GM21381 (cell line): Measurements from ENCODE around the gene LTV1.
A peak's percentile ranks its signal among the peaks of the same experiment; 100 is the strongest.

Source experiments
- ATAC-seq: cut with Tn5 transposase; IDR thresholded peaks from one replicate; pipeline ENCODE4 v1.9.1; 2021; ENCODE audit warnings: mild to moderate bottlenecking, moderate library complexity; ENCODE audit not compliant: unreplicated experiment

LTV1 gene

DNA sequence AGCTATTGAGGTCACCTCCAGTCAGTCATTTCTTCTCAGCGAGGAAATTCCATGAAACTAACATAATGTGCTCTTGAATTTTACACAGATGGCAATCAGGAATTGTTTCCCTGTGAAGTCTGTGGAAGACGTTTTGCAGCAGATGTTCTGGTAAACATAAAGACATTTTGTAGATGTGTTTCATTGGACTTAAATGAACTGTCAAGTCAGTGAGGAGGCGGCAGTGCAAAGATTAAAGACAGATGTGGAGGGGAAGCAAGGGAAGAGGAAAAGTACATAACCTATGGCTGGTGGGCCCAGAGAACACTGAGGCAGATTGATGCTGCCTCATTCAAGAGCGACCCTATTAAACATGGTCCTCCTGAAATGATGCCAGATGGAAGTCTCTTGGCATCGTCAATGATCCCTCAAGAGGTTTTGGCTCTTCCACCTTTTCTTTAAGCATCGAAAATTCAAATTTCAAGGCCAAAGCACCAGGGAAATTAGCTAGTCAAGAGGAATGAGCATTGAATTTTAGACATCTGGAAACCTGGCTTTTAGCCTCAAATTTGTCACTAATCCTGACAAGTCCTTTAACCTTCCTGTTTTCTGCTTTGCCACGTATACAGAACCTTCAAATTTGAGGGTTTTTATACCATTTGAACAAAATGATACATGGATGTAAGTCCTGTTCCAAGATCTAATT, 41.2 kb downstream of the LTV1 start:
- ATAC-seq: no peak

DNA sequence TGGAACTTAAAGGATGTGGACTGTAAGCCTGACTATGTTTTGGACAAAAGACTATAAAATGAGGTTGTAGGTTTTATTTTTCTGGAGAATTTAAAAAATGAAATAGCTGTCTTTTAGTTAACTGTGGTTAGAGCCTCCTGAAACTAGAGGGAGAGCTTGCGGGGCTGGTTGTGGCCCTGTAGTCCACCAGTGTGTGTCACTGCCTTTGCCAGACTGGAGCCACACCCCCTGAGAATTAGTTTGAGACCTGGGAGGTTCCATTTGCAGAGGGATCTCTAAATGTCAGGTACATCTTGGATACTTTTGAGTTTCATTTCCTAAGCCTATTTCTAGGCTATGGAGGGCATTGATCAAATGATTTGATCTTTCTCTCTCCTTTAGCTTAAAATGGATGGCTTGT, 42.0 kb downstream of the LTV1 start:
- no peak for ATAC-seq

DNA sequence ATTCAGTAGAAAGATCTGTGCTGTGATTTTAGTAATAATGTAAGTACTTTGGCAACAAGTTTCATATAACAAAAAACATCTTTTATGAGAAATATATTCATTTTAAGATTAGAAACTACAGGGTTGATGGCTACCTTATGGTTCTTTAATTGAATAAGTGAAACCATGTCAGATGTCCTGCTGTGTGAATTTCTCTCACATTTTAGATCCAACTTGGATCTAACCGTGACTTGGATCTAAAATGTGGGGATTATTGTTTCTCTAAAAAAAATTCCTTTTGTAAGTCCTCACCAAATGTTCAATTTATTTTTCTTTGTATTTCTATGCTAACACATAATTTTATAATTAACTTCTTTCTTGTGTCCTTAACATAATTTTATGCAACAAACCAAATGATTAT, 51.5 kb downstream of the LTV1 start:
- no peak for ATAC-seq

DNA sequence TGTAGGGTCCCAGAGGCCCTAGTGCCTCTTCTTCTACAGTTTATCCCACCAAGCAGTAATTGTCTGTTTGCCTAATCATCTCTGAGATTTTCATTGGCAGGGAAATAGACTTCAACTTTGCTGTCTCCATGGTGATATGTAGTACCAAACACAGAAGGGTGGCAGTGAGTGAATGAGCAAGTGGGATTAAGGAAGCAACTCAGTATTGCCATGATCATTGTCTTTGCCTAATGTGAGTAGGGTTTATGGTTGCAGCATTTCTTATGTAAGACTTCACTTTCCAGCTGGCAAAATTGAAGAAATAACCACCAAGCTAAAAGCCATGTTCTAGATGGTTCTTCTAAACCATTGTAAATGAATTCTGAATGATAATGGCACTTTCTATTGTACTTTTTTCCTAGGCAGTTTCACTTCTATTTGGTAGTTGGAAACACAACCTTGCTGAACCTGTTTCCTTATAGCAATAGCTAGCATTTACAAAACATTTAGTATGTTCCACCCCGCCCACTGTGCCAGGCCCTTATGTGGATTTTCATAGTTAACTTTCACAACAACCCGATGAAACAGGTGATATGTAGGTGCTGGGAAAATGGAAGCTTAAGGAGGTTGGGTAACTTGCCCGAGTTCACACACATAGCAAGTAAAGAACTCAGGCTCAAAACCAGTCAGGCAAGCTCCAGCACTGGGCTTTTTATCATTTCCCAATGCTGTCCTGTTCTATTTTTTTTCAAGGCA, 53.2 kb downstream of the LTV1 start:
- ATAC-seq: no peak

DNA sequence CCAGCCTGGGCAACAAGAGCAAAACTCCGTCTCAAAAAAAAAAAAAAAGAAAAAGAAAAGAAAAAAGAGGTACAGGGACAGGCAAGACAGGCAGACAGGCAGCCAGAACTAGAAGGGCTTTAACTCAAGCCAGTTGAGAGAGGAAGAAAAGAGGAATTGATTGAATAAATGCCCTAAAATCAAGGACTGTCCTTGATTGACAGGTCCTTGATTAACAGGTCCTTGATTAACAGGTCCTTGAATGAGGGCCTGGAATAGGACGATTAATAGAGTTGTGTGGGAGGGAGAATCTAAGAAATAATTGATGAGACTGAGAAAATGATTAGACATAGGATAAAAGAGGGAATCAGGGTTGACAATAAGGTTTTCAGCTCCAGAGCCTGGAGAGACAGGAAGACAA, 57.2 kb downstream of the LTV1 start:
- ATAC-seq: no peak

- ATAC-seq: peak; percentile 96
Measured at GRCh38 chr6:143901885-143902750, 59.0 kb downstream of the LTV1 start.

DNA sequence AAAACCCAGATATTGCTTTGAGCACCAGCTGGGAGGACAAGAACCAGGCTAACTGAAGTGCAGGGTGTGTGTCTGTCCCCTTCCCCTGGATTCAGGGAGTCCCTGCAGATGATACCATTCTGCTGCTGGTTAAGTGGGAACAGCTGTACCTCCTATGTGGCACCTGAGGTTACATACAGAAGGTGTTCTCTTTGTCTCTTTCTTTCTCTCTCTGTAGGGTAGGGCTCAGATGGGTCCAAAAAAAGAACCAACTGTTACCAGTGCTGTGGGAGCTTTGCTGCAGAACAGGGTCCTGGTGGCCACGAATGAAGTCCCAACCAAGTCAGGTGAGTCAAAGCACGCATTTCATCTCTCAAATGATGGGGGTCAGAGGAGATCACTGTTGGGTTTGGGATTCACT, 59.7 kb downstream of the LTV1 start:
- ATAC-seq: no peak

GRCh38 chr6:143911028-143911427, 67.9 kb downstream of the LTV1 start:
- ATAC-seq: no peak

DNA sequence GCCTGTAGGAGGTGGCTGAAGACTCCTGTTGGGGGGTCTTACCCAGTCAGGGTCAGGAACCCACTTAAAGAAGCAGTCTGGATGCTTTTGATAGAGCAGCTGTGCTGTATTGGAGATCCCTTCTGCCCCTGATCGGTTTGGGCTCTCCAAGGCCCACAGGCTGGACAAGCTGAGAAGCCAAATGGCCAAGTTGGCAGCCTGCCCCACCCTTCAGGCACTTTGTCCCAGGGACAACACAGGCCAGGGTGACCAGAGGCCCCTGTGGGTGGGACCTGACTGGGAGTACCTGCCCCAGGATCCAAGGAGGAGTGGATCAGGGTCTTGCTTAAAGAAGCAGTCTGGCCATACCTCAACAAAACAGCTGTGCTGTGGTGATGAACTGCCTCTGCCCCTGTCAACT, 69.5 kb downstream of the LTV1 start:
- no peak for ATAC-seq
